ENCODE data around the gene ABCF2. TPM values are rescaled to one million over a fixed set of nuclear protein-coding genes. Genes with fewer than 3 reads are reported as not detected.

Gene ABCF2
- total RNA-seq, 2 experiments from 2014 or later, result 31.7 to 34.3 TPM

- Mint-ChIP-seq H3K4me1 (no peaks in the 10 kb centered on the region), H3K27ac (no peak overlapping the region), H3K36me3 (ENCODE audit: low read depth) (no peaks in the 10 kb centered on the region), H3K9me3 (no peaks in the 10 kb centered on the region), H3K27me3 (peaks cover 9% of the 10 kb centered on the region), H3K4me3 (no peak overlapping the region)
- DNase-seq, result no peak
- ChIA-PET POLR2A (no interaction called here), CTCF (interaction anchor here (0.7 to 1.3 kb wide), 3 partner anchors 14 to 187 kb away, joined by 3 read pairs; no protein-coding TSS in a partner anchor)
Observed at GRCh38 chr7:151261529-151261928, 34.5 kb upstream of the ABCF2 start.

GRCh38 chr7:151260883-151261282 lies 33.9 kb upstream of the ABCF2 start:
- POLR2A ChIA-PET, result no interaction called here
- H3K4me3 Mint-ChIP-seq, result no peak overlapping the region
- DNase-seq, result no peak
- H3K27ac Mint-ChIP-seq, result no peak overlapping the region
- H3K9me3 Mint-ChIP-seq, result no peaks in the 10 kb centered on the region
- CTCF ChIA-PET, result interaction anchor here (0.8 kb wide), 1 partner anchor 8 kb away, joined by 3 read pairs; no protein-coding TSS in a partner anchor
- H3K4me1 Mint-ChIP-seq, result no peaks in the 10 kb centered on the region
- H3K36me3 Mint-ChIP-seq (ENCODE audit: low read depth), result no peaks in the 10 kb centered on the region
- peaks cover 9% of the 10 kb centered on the region for H3K27me3 Mint-ChIP-seq

GRCh38 chr7:151260471-151260870 lies 33.5 kb upstream of the ABCF2 start:
- ChIA-PET CTCF (interaction anchor here (0.8 to 6.7 kb wide), 2 partner anchors 9 to 16 kb away, joined by 3 to 40 read pairs; no protein-coding TSS in a partner anchor), POLR2A (no interaction called here)
- Mint-ChIP-seq H3K9me3 (no peaks in the 10 kb centered on the region), H3K27ac (no peak overlapping the region), H3K36me3 (ENCODE audit: low read depth) (no peaks in the 10 kb centered on the region), H3K4me3 (no peak overlapping the region), H3K4me1 (no peaks in the 10 kb centered on the region), H3K27me3 (peaks cover 12% of the 10 kb centered on the region)
- no peak for DNase-seq

- no peaks in the 10 kb centered on the region for H3K4me1 Mint-ChIP-seq
- H3K9me3 Mint-ChIP-seq, result no peaks in the 10 kb centered on the region
- no peak overlapping the region for H3K27ac Mint-ChIP-seq
- ChIA-PET CTCF (interaction anchor here (6.7 kb wide), 1 partner anchor 13 kb away, joined by 40 read pairs; no protein-coding TSS in a partner anchor), POLR2A (no interaction called here)
- H3K27me3 Mint-ChIP-seq, result peaks cover 23% of the 10 kb centered on the region
- H3K36me3 Mint-ChIP-seq (ENCODE audit: low read depth), result no peaks in the 10 kb centered on the region
- no peak for DNase-seq
- no peak overlapping the region for H3K4me3 Mint-ChIP-seq
Observed at GRCh38 chr7:151257990-151258389, 31.0 kb upstream of the ABCF2 start.

- H3K27me3 Mint-ChIP-seq, result peaks cover 30% of the 10 kb centered on the region
- no peak overlapping the region for H3K4me3 Mint-ChIP-seq
- ChIA-PET CTCF (interaction anchor here (0.6 to 6.7 kb wide), 4 partner anchors 9 to 486 kb away, joined by 3 to 40 read pairs (median 4); no protein-coding TSS in a partner anchor), POLR2A (no interaction called here)
- no peak for DNase-seq
- H3K9me3 Mint-ChIP-seq, result no peaks in the 10 kb centered on the region
- H3K4me1 Mint-ChIP-seq, result peaks cover 3% of the 10 kb centered on the region
- no peak overlapping the region for H3K27ac Mint-ChIP-seq
- no peaks in the 10 kb centered on the region for H3K36me3 Mint-ChIP-seq (ENCODE audit: low read depth)
Observed at GRCh38 chr7:151256410-151257045, 29.5 kb upstream of the ABCF2 start.

- H3K27me3 Mint-ChIP-seq, result peaks cover 40% of the 10 kb centered on the region
- CTCF ChIA-PET, result interaction anchor here (0.7 to 6.7 kb wide), 3 partner anchors 11 to 388 kb away, joined by 3 to 40 read pairs (median 3); no protein-coding TSS in a partner anchor
Observed at GRCh38 chr7:151255390-151255789, 28.4 kb upstream of the ABCF2 start.

GRCh38 chr7:151254851-151255250 lies 27.8 kb upstream of the ABCF2 start:
- Mint-ChIP-seq H3K4me1 (peaks cover 5% of the 10 kb centered on the region), H3K9me3 (no peaks in the 10 kb centered on the region), H3K27me3 (peaks cover 46% of the 10 kb centered on the region), H3K4me3 (no peak overlapping the region), H3K27ac (no peak overlapping the region), H3K36me3 (ENCODE audit: low read depth) (no peaks in the 10 kb centered on the region)
- no peak for DNase-seq
- ChIA-PET CTCF (interaction anchor here (1.2 to 6.7 kb wide), 2 partner anchors 10 to 13 kb away, joined by 3 to 40 read pairs; no protein-coding TSS in a partner anchor), POLR2A (no interaction called here)

More at GRCh38 chr7:151255390-151255789, 28.4 kb upstream of the ABCF2 start:
- POLR2A ChIA-PET, result no interaction called here
- no peak overlapping the region for H3K27ac Mint-ChIP-seq
- H3K4me3 Mint-ChIP-seq, result no peak overlapping the region
- no peaks in the 10 kb centered on the region for H3K36me3 Mint-ChIP-seq (ENCODE audit: low read depth)
- DNase-seq, result no peak
- peaks cover 5% of the 10 kb centered on the region for H3K4me1 Mint-ChIP-seq
- no peaks in the 10 kb centered on the region for H3K9me3 Mint-ChIP-seq

GRCh38 chr7:151254316-151254715 lies 27.3 kb upstream of the ABCF2 start:
- ChIA-PET POLR2A (no interaction called here), CTCF (interaction anchor here (6.7 kb wide), 1 partner anchor 10 kb away, joined by 40 read pairs; no protein-coding TSS in a partner anchor)
- Mint-ChIP-seq H3K4me3 (no peak overlapping the region), H3K27me3 (peaks cover 51% of the 10 kb centered on the region), H3K9me3 (no peaks in the 10 kb centered on the region), H3K4me1 (peaks cover 9% of the 10 kb centered on the region), H3K36me3 (ENCODE audit: low read depth) (no peaks in the 10 kb centered on the region), H3K27ac (no peak overlapping the region)
- DNase-seq, result no peak

GRCh38 chr7:151252961-151253711 lies 26.1 kb upstream of the ABCF2 start:
- peaks cover 57% of the 10 kb centered on the region for H3K27me3 Mint-ChIP-seq
- no peak for DNase-seq
- ChIA-PET CTCF (interaction anchor here (0.7 to 2.1 kb wide), 4 partner anchors 10 to 122 kb away, joined by 3 to 13 read pairs (median 3); no protein-coding TSS in a partner anchor), POLR2A (no interaction called here)
- no peaks in the 10 kb centered on the region for H3K36me3 Mint-ChIP-seq (ENCODE audit: low read depth)
- no peak overlapping the region for H3K27ac Mint-ChIP-seq
- no peak overlapping the region for H3K4me3 Mint-ChIP-seq
- no peaks in the 10 kb centered on the region for H3K9me3 Mint-ChIP-seq
- peaks cover 14% of the 10 kb centered on the region for H3K4me1 Mint-ChIP-seq

GRCh38 chr7:151252561-151252835 lies 25.5 kb upstream of the ABCF2 start:
- H3K27me3 Mint-ChIP-seq, result peaks cover 61% of the 10 kb centered on the region

GRCh38 chr7:151251689-151252560 lies 24.9 kb upstream of the ABCF2 start:
- H3K36me3 Mint-ChIP-seq (ENCODE audit: low read depth), result no peaks in the 10 kb centered on the region
- H3K4me3 Mint-ChIP-seq, result no peak overlapping the region
- POLR2A ChIA-PET, result no interaction called here
- CTCF ChIA-PET, result interaction anchor here (1.1 to 2.1 kb wide), 4 partner anchors 8 to 121 kb away, joined by 3 to 13 read pairs (median 4); no protein-coding TSS in a partner anchor
- H3K27me3 Mint-ChIP-seq, result peaks cover 67% of the 10 kb centered on the region
- H3K4me1 Mint-ChIP-seq, result peaks cover 17% of the 10 kb centered on the region
- DNase-seq, result no peak
- H3K9me3 Mint-ChIP-seq, result no peaks in the 10 kb centered on the region
- H3K27ac Mint-ChIP-seq, result no peak overlapping the region

More at GRCh38 chr7:151252561-151252835, 25.5 kb upstream of the ABCF2 start:
- Mint-ChIP-seq H3K36me3 (ENCODE audit: low read depth) (no peaks in the 10 kb centered on the region), H3K4me1 (peaks cover 17% of the 10 kb centered on the region), H3K27ac (no peak overlapping the region), H3K4me3 (no peak overlapping the region), H3K9me3 (no peaks in the 10 kb centered on the region)
- ChIA-PET CTCF (interaction anchor here (0.7 to 2.1 kb wide), 4 partner anchors 9 to 121 kb away, joined by 3 to 13 read pairs (median 3); no protein-coding TSS in a partner anchor), POLR2A (no interaction called here)
- no peak for DNase-seq

GRCh38 chr7:151251328-151251688 lies 24.3 kb upstream of the ABCF2 start:
- Mint-ChIP-seq H3K4me3 (no peak overlapping the region), H3K27me3 (peaks cover 70% of the 10 kb centered on the region), H3K9me3 (no peaks in the 10 kb centered on the region), H3K27ac (no peak overlapping the region), H3K4me1 (peaks cover 17% of the 10 kb centered on the region), H3K36me3 (ENCODE audit: low read depth) (no peaks in the 10 kb centered on the region)
- ChIA-PET POLR2A (no interaction called here), CTCF (interaction anchor here (1.3 to 2.1 kb wide), 3 partner anchors 8 to 69 kb away, joined by 3 to 13 read pairs (median 4); no protein-coding TSS in a partner anchor)
- DNase-seq, result no peak
